BLaER1 (cell line): Measurements from ENCODE around the gene GRB10.

Source experiments
- H3K27ac ChIP-seq: shearing (Covaris generic); formaldehyde crosslinking; 2 replicates; pipeline ENCODE4 v1.8.1; 2022
- H3K27me3 ChIP-seq: shearing (Covaris generic); formaldehyde crosslinking; 2 replicates; pipeline ENCODE4 v1.8.1; 2022
- H3K36me3 ChIP-seq: shearing (Covaris generic); formaldehyde crosslinking; 2 replicates; pipeline ENCODE4 v1.8.1; 2022
- H3K4me1 ChIP-seq: shearing (Covaris generic); formaldehyde crosslinking; 2 replicates; pipeline ENCODE4 v1.8.1; 2022
- H3K4me2 ChIP-seq: shearing (Covaris generic); formaldehyde crosslinking; 2 replicates; pipeline ENCODE4 v1.8.1; 2022
- H3K4me3 ChIP-seq: shearing (Covaris generic); formaldehyde crosslinking; 2 replicates; pipeline ENCODE4 v1.8.1; 2022
- H3K9ac ChIP-seq: shearing (Covaris generic); formaldehyde crosslinking; 2 replicates; pipeline ENCODE4 v1.8.1; 2022
- H3K9me3 ChIP-seq: shearing (Covaris generic); formaldehyde crosslinking; 2 replicates; pipeline ENCODE4 v1.8.1; 2022
- H4K20me1 ChIP-seq: shearing (Covaris generic); formaldehyde crosslinking; 2 replicates; pipeline ENCODE4 v1.8.1; 2022
- Cebpa-rat ChIP-seq: shearing (Covaris generic); IDR thresholded peaks from 2 replicates; pipeline ENCODE4 v1.8.1; 2022

Gene GRB10

GRCh38 chr7:50656141-50656895 is 126.4 kb downstream of the GRB10 start:
- Histone ChIP-seq H3K4me2 (no peak overlapping the region), H4K20me1 (peaks cover 18% of the 10 kb centered on the region; the same call in 1 of the 2 replicates), H3K9ac (no peak overlapping the region), H3K9me3 (no peaks in the 10 kb centered on the region), H3K36me3 (peaks cover 49% of the 10 kb centered on the region), H3K27ac (no peak overlapping the region), H3K4me3 (no peak overlapping the region), H3K27me3 (no peaks in the 10 kb centered on the region), H3K4me1 (peaks cover 64% of the 10 kb centered on the region)
- no peak for TF ChIP-seq Cebpa-rat

- Histone ChIP-seq H4K20me1 (peaks cover 13% of the 10 kb centered on the region; the same call in 1 of the 2 replicates), H3K27ac (no peak overlapping the region), H3K36me3 (peaks cover 46% of the 10 kb centered on the region)
These were observed 127.2 kb downstream of the GRB10 start for GRCh38 chr7:50655490-50655889.

GRCh38 chr7:50655020-50655419 is 127.7 kb downstream of the GRB10 start:
- no peaks in the 10 kb centered on the region for H3K27me3 ChIP-seq
- no peak overlapping the region for H3K27ac ChIP-seq
- H3K4me1 ChIP-seq = peaks cover 51% of the 10 kb centered on the region
- no peak overlapping the region for H3K9ac ChIP-seq
- H3K4me3 ChIP-seq = no peak overlapping the region
- H3K4me2 ChIP-seq = no peak overlapping the region
- H4K20me1 ChIP-seq = peaks cover 13% of the 10 kb centered on the region; the same call in 1 of the 2 replicates
- no peaks in the 10 kb centered on the region for H3K9me3 ChIP-seq
- H3K36me3 ChIP-seq = peaks cover 50% of the 10 kb centered on the region
- TF ChIP-seq Cebpa-rat = no peak

More at GRCh38 chr7:50655490-50655889, 127.2 kb downstream of the GRB10 start:
- Histone ChIP-seq H3K9ac (no peak overlapping the region), H3K27me3 (no peaks in the 10 kb centered on the region), H3K9me3 (no peaks in the 10 kb centered on the region), H3K4me2 (no peak overlapping the region), H3K4me3 (no peak overlapping the region), H3K4me1 (peaks cover 55% of the 10 kb centered on the region)
- TF ChIP-seq Cebpa-rat = no peak

- H3K36me3 ChIP-seq = peaks cover 60% of the 10 kb centered on the region
- H3K4me1 ChIP-seq = peaks cover 40% of the 10 kb centered on the region
- peaks cover 13% of the 10 kb centered on the region; the same call in 1 of the 2 replicates for H4K20me1 ChIP-seq
- TF ChIP-seq Cebpa-rat = no peak
- no peak overlapping the region for H3K27ac ChIP-seq
- no peak overlapping the region for H3K9ac ChIP-seq
- H3K4me3 ChIP-seq = no peak overlapping the region
- no peak overlapping the region for H3K4me2 ChIP-seq
- no peaks in the 10 kb centered on the region for H3K27me3 ChIP-seq
- no peaks in the 10 kb centered on the region for H3K9me3 ChIP-seq
These were observed 128.7 kb downstream of the GRB10 start for GRCh38 chr7:50653981-50654425.

GRCh38 chr7:50653126-50653864 is 129.4 kb downstream of the GRB10 start:
- Histone ChIP-seq H3K36me3 (peaks cover 63% of the 10 kb centered on the region), H3K27me3 (no peaks in the 10 kb centered on the region), H3K9ac (no peak overlapping the region), H3K4me3 (no peak overlapping the region), H3K4me2 (no peak overlapping the region), H3K27ac (no peak overlapping the region), H4K20me1 (peaks cover 14% of the 10 kb centered on the region; the same call in 1 of the 2 replicates), H3K9me3 (no peaks in the 10 kb centered on the region), H3K4me1 (peaks cover 35% of the 10 kb centered on the region)
- TF ChIP-seq Cebpa-rat = no peak

- H3K4me1 ChIP-seq = peaks cover 30% of the 10 kb centered on the region
- no peak overlapping the region for H3K27ac ChIP-seq
- no peak overlapping the region for H3K4me2 ChIP-seq
- no peaks in the 10 kb centered on the region for H3K9me3 ChIP-seq
- H4K20me1 ChIP-seq = peaks cover 18% of the 10 kb centered on the region; the same call in 1 of the 2 replicates
- H3K9ac ChIP-seq = no peak overlapping the region
- H3K27me3 ChIP-seq = no peaks in the 10 kb centered on the region
- TF ChIP-seq Cebpa-rat = no peak
- peaks cover 64% of the 10 kb centered on the region for H3K36me3 ChIP-seq
- no peak overlapping the region for H3K4me3 ChIP-seq
These were observed 130.1 kb downstream of the GRB10 start for GRCh38 chr7:50652400-50653125.

GRCh38 chr7:50651271-50651989 is 131.3 kb downstream of the GRB10 start:
- Histone ChIP-seq H4K20me1 (peaks cover 23% of the 10 kb centered on the region; the same call in 1 of the 2 replicates), H3K27me3 (no peaks in the 10 kb centered on the region), H3K4me1 (peaks cover 23% of the 10 kb centered on the region), H3K27ac (no peak overlapping the region), H3K9ac (no peak overlapping the region), H3K36me3 (peaks cover 62% of the 10 kb centered on the region), H3K9me3 (no peaks in the 10 kb centered on the region), H3K4me3 (no peak overlapping the region), H3K4me2 (no peak overlapping the region)
- TF ChIP-seq Cebpa-rat = no peak

GRCh38 chr7:50650057-50650664 is 132.5 kb downstream of the GRB10 start:
- TF ChIP-seq Cebpa-rat = no peak
- H3K4me1 ChIP-seq = peaks cover 23% of the 10 kb centered on the region
- H3K9ac ChIP-seq = no peak overlapping the region
- H3K27me3 ChIP-seq = no peaks in the 10 kb centered on the region
- peaks cover 31% of the 10 kb centered on the region for H4K20me1 ChIP-seq
- H3K4me3 ChIP-seq = no peak overlapping the region
- no peaks in the 10 kb centered on the region for H3K9me3 ChIP-seq
- no peak overlapping the region for H3K4me2 ChIP-seq
- H3K36me3 ChIP-seq = peaks cover 50% of the 10 kb centered on the region
- no peak overlapping the region for H3K27ac ChIP-seq
